GM18508 (cell line): ENCODE data around the gene PHB1.
A peak's percentile ranks its signal among the peaks of the same experiment; 100 is the strongest.
"Not testable (repeated sequence)": the region's sequence is repeated elsewhere in the genome, so short reads cannot be mapped to it uniquely, and the experiment has no call there.

Source experiments
- ATAC-seq: cut with Tn5 transposase; IDR thresholded peaks from one replicate; pipeline ENCODE4 v1.9.1; 2021; ENCODE audit warnings: moderate number of reproducible peaks; ENCODE audit not compliant: insufficient read depth, unreplicated experiment

PHB1 gene

DNA sequence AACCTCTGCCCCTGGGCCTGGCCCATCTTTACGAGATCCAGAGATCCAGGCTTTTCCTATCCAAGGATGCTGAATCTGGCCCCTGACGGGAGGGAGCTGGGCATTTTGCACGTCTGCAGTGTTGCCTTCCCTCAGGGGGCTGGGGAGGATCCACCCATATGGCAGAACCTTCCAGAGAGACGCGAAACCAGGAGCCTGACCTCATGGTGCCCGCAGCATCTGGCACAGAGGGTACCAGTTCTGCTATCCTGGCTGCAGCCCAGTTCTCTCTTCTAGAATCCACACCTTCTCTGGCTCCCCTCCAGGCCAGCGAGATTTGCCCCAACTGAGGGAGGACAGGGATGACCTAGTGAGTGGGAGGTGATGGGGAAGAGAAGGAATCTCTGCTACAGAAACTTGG lies 32.1 kb downstream of the PHB1 start:
- ATAC-seq = no peak

- no peak for ATAC-seq
These were observed 32.9 kb downstream of the PHB1 start for GRCh38 chr17:49381793-49382192.

DNA sequence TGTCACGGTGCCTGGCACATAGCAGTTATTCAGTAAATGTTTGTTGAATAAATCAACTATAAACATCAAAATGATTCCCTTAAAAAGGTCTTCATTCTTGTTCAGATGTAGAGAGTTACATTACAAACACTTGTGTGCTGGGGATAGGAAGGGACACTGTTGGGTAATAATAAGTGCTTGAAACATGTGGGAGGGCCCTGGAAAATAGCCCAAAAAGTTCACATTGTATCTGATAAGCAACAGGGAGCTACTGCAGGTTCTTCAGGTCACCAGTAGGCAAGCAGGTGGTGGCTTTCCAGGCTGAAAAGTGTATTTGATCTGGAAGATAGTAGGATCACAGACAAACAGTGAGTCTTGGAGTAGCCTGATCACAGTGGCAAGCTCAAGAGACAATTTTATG lies 33.6 kb downstream of the PHB1 start:
- ATAC-seq = no peak

- no peak for ATAC-seq
These were observed 34.8 kb downstream of the PHB1 start for GRCh38 chr17:49379926-49380325.

DNA sequence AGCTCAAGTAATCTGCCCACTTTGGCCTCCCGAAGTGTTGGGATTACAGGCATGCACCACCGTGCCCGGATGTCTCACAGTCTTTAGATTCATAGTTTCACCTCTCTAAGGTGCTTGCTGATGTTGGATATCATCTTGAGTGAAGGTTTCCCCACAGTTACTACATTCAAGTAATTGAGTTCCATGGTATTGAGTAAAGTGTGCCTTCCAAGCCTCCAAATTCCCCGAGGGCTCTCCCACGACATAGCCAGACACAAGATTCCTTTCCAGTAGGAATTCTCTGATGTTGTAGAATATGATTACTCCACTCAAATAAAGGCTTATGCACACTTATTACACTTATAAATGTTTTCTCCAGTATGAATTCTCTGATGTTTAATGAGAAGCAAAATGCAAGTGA lies 36.4 kb downstream of the PHB1 start:
- no peak for ATAC-seq

DNA sequence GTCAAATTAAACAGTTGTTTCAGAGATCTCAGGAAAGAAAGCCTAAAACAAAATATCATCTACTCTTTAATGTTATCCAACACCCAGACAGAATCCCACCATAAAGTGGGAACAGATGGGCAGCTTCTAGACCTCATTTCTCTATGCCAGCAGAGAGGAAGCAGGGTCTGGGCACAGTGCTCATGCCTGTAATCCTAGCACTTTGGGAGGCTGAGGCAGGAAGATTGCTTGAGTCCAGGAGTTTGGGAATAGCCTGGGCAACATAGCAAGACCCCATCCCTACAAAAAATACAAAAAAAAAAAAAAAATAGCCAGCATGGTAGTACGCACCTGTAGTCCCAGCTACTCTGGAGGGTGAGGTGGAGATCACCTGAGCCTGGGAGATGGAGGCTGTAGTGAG lies 39.1 kb downstream of the PHB1 start:
- no peak for ATAC-seq

- no peak for ATAC-seq
These were observed 41.6 kb downstream of the PHB1 start for GRCh38 chr17:49373115-49373514.

DNA sequence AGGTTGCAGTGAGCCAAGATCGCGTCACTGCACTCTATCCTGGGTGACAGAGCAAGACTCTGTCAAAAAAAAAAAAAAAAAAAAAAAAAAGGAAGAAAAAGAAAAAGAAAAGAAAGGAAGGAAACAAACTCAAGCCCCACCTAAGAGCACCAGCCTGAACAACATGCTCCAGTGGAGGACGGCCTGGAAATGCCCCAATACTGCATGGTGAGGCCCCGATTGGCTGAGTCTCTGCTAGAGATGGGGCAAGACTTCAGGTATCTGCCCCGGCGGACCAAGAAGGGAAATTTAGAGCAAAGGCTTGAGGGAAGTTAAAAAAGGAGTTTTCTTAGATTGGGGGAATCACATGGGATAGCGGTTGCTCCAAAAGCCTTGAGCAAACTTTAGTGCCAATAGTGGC lies 42.3 kb downstream of the PHB1 start:
- no peak for ATAC-seq

- no peak for ATAC-seq
These were observed 43.5 kb downstream of the PHB1 start for GRCh38 chr17:49370971-49371834.

DNA sequence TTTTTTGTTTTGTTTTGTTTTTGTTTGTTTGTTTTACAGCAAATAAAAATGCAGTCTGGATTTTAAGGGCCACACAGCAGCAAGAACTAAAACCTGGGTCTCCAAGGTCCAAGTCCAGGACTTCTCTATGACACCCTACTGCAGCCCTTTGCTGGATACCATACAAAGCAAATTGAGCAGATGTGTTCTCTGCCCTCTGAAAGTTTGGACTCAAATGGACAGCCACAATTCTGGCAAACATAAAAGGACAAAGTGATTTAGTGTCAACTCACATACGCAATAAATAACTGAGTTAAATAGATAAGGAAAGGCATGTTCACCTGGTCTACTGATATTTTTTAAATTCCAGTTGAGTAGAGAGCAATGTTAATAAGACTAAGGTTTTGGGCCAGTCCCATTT lies 44.9 kb downstream of the PHB1 start:
- no peak for ATAC-seq

DNA sequence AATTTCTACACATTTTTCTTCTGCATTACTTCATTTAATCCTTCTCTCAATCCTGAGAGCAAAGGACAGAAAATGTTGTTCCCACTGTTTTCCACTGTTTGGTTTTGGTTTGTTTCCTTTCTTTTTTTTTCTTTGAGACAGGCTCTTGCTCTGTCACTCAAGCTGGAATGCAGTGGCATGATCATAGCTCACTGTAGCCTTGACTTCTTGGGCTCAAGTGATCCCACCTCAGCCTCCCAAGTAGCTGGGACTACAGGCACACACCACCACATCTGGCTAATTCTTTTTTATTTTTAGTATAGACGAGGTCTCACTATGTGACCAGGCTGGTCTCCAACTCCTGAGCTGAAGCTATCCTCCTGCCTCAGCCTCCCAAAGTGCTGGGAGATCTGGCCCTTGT lies 45.6 kb downstream of the PHB1 start:
- ATAC-seq = no peak

DNA sequence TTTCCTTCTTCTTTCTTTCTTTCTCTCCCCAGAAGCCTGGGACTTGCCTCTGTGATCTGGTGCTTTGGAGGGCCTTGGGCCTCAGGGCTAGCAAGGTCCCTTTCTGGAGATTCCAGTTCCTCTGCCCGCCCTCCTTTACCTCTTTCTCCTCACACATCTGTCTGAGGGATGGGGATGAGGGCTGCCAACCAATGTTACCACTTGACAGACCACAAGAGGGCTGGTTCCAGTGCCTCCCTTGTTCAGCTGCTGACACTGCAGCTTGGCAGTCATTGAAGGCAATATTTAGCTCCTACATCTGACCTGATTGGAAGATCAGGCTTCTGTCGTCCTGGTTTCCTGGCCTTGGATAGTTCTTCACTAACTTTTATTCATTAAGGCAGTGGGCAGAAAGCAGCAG lies 49.0 kb downstream of the PHB1 start:
- ATAC-seq = no peak

- ATAC-seq = not testable (repeated sequence)
These were observed 49.6 kb downstream of the PHB1 start for GRCh38 chr17:49365126-49365525.

DNA sequence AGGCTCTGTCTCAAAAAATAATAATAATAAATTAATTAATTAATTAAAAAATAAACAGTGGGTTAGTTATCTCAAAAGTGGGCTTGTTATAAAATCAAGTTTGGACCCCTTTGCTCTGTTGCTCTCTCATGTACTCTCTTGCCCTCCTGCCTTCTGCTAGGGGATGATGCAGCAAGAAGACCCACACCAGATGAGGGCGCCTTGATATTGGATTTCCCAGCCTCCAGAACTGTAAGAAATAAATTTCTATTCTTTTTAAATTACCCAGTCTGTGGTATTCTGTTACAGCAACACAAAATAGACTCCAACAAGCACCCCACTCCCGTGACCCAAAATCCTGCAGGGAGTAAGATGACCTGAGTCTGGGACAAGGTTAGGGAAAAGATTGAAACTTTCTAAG lies 50.6 kb downstream of the PHB1 start:
- ATAC-seq = no peak

DNA sequence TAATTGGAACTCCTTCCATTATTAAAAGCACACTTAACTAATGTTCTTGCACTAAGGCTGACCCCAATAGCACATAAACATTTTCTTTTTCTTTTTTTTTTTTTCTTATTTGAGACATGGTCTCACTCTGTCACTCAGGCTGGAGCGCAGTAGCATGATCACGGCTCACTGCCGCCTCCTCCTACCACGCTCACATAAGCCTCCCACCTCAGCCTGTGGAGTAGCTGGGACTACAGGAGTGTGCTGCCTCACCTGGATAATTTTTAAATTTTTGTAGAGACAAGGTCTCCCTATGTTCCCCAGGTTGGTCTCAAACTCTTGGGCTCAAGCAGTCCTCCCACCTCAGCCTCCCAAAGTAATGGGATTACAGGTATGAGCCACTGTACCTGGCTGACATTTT lies 51.4 kb downstream of the PHB1 start:
- ATAC-seq = no peak

- ATAC-seq = no peak
These were observed 52.0 kb downstream of the PHB1 start for GRCh38 chr17:49362723-49363117.

- ATAC-seq = peak; percentile 35
These were observed 52.6 kb downstream of the PHB1 start, which contains the start of gene ZNF652 for GRCh38 chr17:49361902-49362722. Gene ZNF652, minus strand, starts transcription at chr17:49362250. Its CDS starts 44,525 bp downstream, at chr17:49317725.

GRCh38 chr17:49361129-49361901 lies 53.4 kb downstream of the PHB1 start:
- ATAC-seq = no peak

DNA sequence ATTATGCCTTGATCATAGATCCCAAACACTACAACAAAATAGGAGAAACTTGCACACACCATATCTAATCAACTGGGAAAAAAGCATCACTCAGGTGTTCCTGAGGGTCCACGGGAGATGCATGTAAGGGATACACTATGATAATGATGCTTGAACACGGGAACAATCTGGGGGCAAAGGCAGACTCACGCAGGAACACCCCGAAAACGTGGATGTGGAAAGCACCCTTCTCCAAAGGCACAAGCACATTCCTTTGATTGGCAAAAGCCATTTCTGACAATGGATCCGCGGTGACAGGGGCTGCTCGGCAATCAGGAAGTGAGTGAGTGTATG lies 53.9 kb downstream of the PHB1 start:
- ATAC-seq = no peak

DNA sequence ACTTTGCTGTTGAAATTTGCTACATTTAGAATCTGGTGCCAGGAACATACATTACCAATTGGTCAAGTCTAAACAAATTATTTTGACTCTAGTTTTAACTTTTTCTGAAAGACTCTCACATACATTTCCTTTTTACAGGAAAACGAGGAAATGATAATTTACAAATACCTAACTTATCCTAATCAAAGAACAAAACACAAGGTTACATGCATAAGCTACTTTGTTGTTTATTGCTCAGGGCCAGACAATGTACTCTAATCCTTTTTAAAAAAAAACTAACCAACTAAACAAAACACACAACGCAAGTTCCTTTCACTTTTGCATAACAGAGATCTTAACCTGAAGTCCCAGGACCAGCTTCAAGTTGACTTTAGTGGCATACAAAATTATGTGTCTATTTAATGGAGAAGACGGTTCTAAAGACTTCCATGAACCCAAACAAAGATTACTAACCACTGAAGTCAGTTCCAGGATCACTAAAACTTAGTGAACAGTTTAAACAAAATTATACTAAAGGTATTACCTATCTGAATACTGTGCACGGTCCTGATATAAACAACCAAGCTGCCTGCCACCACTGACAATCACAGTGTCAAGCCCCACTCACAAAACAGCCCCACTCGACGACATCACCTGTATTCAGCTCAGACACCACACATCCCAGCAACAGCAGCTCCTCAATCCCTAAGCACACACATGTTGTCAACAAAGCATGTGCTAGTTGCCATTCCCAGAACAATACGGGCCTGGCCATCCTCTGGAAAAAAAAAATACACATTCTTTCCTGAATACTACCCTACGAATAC lies 54.5 kb downstream of the PHB1 start:
- ATAC-seq = no peak
